Bronchial epithelial cell (primary cell): ENCODE data around the gene TTC27. TPM values are rescaled to one million over a fixed set of nuclear protein-coding genes. Genes with fewer than 3 reads are reported as not detected.

ENCODE experiments used
- DNase-seq: peaks from one replicate; pipeline ENCODE4 v3.0.0-alpha.2; 2010; ENCODE audit warnings: low read depth
- FAIRE-seq: peaks from 2 replicates; lab custom pipeline; 2011; peaks lifted over from hg19 to GRCh38; lab: Jason Lieb, UNC
- H3K27me3 ChIP-seq: 2 replicates; pipeline ENCODE4 v1.5.1; 2011; ENCODE audit warnings: low read length; ENCODE audit not compliant: control insufficient read depth, insufficient read depth
- H3K36me3 ChIP-seq: 2 replicates; pipeline ENCODE4 v1.5.1; 2011; ENCODE audit warnings: low read length; ENCODE audit not compliant: control insufficient read depth, insufficient read depth
- H3K4me3 ChIP-seq: 2 replicates; pipeline ENCODE4 v1.5.1; 2011; ENCODE audit warnings: mild to moderate bottlenecking, low read depth, low read length, control low read depth
- total RNA-seq: library from RNA; depleted of rRNA; stranded (reverse); fragments of >200 nt; gene quantifications from 2 replicates; pipeline ENCODE4 v1.2.1, GENCODE V29; 2014
- TF ChIP-seq, protein P1 (sequence below): IDR thresholded peaks from 2 replicates; pipeline ENCODE4 v1.5.1; 2011; ENCODE audit warnings: mild to moderate bottlenecking, moderate library complexity, low read length, control low read depth, inconsistent platforms; ENCODE audit not compliant: insufficient read depth, severe bottlenecking

Gene TTC27
- total RNA-seq, 1 donor from 2014 or later = 25.3 TPM

DNA sequence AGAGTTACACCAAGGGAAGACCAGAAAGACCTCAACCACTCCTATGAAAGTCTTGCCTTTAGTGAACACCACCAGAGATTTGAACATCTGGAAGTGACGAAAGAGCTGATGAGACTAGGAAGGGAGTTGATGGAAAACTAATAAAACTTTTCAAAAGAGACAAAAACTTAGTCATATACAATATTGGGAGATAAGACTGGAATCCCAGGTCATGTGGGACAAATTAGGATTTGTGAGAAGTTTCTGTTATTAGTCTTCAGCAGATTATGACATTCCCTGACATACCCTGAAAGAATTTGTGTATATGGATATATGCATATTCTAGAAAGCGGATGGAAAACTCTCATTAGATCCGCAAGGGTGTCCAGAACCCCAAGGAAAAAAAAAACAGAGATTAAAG is 173.9 kb downstream of the TTC27 start:
- TF ChIP-seq, protein P1, sequence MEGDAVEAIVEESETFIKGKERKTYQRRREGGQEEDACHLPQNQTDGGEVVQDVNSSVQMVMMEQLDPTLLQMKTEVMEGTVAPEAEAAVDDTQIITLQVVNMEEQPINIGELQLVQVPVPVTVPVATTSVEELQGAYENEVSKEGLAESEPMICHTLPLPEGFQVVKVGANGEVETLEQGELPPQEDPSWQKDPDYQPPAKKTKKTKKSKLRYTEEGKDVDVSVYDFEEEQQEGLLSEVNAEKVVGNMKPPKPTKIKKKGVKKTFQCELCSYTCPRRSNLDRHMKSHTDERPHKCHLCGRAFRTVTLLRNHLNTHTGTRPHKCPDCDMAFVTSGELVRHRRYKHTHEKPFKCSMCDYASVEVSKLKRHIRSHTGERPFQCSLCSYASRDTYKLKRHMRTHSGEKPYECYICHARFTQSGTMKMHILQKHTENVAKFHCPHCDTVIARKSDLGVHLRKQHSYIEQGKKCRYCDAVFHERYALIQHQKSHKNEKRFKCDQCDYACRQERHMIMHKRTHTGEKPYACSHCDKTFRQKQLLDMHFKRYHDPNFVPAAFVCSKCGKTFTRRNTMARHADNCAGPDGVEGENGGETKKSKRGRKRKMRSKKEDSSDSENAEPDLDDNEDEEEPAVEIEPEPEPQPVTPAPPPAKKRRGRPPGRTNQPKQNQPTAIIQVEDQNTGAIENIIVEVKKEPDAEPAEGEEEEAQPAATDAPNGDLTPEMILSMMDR = no peak
- FAIRE-seq (no peak), DNase-seq (no peak)
- H3K4me3 ChIP-seq = no peak overlapping the region
- H3K27me3 ChIP-seq = no peaks in the 10 kb centered on the region
- no peaks in the 10 kb centered on the region for H3K36me3 ChIP-seq

DNA sequence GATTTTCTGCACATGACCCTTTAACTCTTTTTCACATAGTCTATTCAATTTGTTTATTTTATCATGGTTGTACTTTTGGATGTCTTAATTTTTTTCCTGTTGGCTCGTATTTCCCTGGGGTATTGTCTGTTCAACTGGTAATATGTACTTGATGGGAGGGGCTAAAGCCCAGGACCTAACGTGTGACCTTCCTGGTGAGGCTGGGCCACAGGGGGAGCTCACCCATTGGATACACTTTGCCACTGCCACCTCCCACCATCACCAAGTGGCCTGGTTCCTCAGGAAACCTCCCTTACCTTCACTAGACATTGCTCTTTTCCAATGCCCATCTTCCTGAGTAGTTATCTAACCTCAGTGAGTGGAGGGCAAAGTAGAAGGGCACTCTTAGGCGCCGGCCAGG is 175.0 kb downstream of the TTC27 start:
- TF ChIP-seq, protein P1 = no peak
- DNase-seq (no peak), FAIRE-seq (no peak)
- Histone ChIP-seq H3K36me3 (no peaks in the 10 kb centered on the region), H3K27me3 (no peaks in the 10 kb centered on the region), H3K4me3 (no peak overlapping the region)

DNA sequence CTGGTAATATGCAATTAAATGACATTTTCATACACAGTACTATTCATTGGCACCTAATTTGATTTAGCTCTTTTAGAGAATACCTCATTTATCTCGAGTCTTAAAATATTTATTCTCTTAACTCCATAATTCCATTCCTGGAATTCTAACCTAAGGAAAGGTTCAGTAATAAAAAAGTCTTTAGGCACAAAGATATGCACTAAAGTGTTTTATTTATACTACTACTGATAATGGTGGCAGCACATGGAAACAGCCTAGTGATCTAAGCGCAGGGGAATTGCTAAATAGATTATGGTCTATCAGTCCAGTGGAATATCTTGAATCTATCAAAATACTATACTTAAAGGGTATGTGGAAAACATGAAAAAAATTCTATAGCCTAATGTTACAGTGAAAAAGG is 176.4 kb downstream of the TTC27 start:
- DNase-seq (no peak), FAIRE-seq (no peak)
- no peaks in the 10 kb centered on the region for H3K36me3 ChIP-seq
- no peaks in the 10 kb centered on the region for H3K27me3 ChIP-seq
- TF ChIP-seq, protein P1 = no peak
- no peak overlapping the region for H3K4me3 ChIP-seq

DNA sequence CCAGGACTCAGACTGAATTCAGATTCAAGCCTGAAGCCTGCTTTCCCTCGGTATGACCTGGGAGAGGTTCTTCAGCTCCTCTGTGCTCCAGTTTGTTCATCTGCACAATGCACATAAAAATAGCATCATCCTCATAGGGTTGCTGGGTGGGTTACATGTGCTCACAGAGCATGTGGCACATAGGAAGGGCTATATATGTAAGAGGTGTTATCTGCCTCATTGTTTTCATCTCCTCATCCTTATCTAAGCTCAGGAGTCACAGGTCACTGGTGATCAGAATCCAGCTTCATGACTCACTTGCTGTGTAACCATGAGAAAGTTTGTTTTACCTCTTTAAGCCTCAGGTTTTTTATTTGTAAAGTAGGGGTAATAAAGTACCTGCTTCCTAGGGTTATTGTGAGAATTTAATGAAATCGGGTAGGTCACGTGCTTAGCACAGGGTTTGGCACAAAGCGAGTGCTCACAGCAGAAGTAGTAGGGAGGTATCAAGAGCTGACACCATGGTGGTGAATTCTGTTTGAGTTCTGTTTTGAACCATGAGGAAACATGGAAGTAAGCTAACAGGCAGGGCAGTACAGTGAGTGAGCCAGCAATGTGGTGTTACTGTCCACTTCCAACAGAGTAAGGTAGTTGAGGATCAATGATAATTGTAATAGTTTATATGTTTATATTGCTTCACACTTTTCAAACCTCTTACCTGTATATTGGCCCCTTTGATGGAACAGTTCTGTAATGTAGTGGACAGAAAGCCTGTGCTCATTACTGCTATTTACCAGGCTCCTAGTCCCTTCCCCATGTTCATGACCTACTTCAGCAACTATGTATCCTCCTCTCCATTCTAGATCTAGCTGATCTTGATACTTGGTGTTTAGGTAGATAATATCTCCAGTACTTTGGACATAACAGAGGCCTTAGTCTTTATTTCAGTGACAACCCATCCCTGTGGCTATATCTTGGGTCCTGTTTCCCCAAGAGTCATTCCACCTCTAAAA is 177.6 kb downstream of the TTC27 start:
- DNase-seq = peak; percentile 82
- no peak overlapping the region for H3K4me3 ChIP-seq
- H3K36me3 ChIP-seq = no peaks in the 10 kb centered on the region
- TF ChIP-seq, protein P1 = no peak
- FAIRE-seq = no peak
- H3K27me3 ChIP-seq = no peaks in the 10 kb centered on the region

DNA sequence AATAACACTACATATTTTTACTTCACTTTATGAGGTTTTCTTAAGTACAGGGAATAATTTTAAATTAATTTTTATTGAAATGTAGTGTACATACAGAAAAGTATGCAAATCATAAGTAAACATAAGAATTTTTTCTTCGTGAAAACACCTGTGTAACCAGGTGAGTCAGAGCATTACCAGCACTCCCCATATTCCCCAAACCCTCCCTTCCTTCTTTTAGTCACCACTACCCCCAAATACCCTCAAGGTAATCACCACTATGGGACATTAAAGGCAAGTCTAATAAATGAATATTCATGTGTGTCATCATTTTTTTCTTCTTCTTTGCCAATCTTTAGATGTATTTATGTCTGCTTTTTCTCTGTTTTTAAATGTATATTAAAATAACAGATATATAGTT is 179.0 kb downstream of the TTC27 start:
- Histone ChIP-seq H3K27me3 (no peaks in the 10 kb centered on the region), H3K36me3 (no peaks in the 10 kb centered on the region), H3K4me3 (no peak overlapping the region)
- DNase-seq (peak; percentile 94), FAIRE-seq (no peak)
- TF ChIP-seq, protein P1 = no peak
